ENCODE results near the gene ADAMTSL4. TPM values are rescaled to one million over a fixed set of nuclear protein-coding genes. Genes with fewer than 3 reads are reported as not detected.

Gene ADAMTSL4
- total and polyA plus RNA-seq, 2 of the 8 experiments (the other 6 are each of a cell fraction or from before 2014, with no cell fraction given) = 4.2 to 5.4 TPM

GRCh38 chr1:150532860-150533259, 16.3 kb upstream of the ADAMTSL4 start (continued):
- TF ChIP-seq CHD7 (IDR thresholded peaks at IDR 0.05; ENCODE audit: insufficient replicate concordance, low read length) (no peak), CTBP2 (IDR thresholded peaks at IDR 0.05; ENCODE audit: borderline replicate concordance, insufficient read depth, insufficient read length, low read length) (no peak), CHD1 (IDR thresholded peaks at IDR 0.05; ENCODE audit: low read depth, low read length) (no peak), RFX5 (IDR thresholded peaks at IDR 0.05; ENCODE audit: borderline replicate concordance, low read depth, low read length) (no peak), BRCA1 (IDR thresholded peaks at IDR 0.05; ENCODE audit: low read depth, low read length) (no peak), SP1 (IDR thresholded peaks at IDR 0.05; ENCODE audit: low read depth, low read length) (no peak), EP300 (IDR thresholded peaks at IDR 0.05; ENCODE audit: borderline replicate concordance in 1 of 2, low read depth in 2 of 2, low read length in 2 of 2) (no peak), CTCF (IDR thresholded peaks at IDR 0.05; ENCODE audit: control extremely low read depth in 1 of 3, insufficient read depth in 1 of 3, low read depth in 1 of 3, low read length in 3 of 3) (no peak), SIX5 (IDR thresholded peaks at IDR 0.05; ENCODE audit: low read depth, low read length) (no peak)
